HG02642 (cell line): ENCODE data around the gene TAF1D.

Source experiments
- ATAC-seq: cut with Tn5 transposase; IDR thresholded peaks from one replicate; pipeline ENCODE4 v1.9.1; 2021; ENCODE audit warnings: mild to moderate bottlenecking; ENCODE audit not compliant: unreplicated experiment, poor library complexity

TAF1D gene

GRCh38 chr11:93727985-93728791 is 13.1 kb downstream of the TAF1D start:
- no peak for ATAC-seq

GRCh38 chr11:93724089-93724488 is 17.2 kb downstream of the TAF1D start:
- no peak for ATAC-seq

GRCh38 chr11:93720522-93720921 is 20.8 kb downstream of the TAF1D start:
- ATAC-seq: no peak

DNA sequence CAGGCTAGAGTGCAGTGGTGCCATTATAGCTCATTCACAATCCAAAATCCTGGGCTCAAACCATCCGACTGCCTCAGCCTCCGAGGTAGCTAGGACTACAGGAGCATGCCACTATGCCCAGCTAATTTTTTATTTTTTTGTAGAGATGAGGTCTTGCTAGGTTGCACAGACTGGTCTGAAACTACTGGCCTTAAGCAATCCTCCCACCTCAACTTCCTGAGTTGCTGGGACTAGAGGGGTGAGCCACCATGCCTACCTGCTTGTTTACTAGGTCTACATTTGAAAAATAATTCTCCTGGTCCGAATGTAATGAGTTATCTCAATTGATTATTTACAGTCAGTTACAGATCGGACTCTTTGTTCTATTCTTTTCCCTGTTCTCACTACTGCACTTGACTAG is 22.0 kb downstream of the TAF1D start:
- ATAC-seq: no peak

DNA sequence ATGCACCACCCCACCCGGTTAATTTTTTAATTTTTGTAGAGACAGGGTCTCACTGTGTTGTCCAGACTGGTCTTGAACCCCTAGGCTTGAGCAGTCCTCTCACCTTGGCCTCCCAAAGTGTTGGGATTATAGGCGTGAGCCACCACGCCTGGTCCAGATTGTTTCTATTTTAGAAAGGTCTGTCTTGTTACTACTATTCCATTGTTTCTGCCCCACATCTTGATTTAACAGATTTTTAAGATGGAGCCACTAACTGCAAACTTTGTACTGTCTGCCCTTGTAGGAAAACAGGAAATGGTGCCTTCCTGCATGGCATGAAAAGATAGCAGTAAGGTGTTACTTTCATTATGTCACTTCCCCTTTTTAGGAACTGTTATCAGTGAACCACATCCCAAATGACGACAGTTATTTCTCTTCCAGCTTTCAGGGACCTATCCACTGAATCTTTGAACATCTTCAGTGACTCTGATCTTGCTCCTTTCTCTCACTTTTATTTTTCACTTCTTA is 23.2 kb downstream of the TAF1D start:
- ATAC-seq: peak; percentile 77

GRCh38 chr11:93717501-93717900 is 23.8 kb downstream of the TAF1D start:
- no peak for ATAC-seq

DNA sequence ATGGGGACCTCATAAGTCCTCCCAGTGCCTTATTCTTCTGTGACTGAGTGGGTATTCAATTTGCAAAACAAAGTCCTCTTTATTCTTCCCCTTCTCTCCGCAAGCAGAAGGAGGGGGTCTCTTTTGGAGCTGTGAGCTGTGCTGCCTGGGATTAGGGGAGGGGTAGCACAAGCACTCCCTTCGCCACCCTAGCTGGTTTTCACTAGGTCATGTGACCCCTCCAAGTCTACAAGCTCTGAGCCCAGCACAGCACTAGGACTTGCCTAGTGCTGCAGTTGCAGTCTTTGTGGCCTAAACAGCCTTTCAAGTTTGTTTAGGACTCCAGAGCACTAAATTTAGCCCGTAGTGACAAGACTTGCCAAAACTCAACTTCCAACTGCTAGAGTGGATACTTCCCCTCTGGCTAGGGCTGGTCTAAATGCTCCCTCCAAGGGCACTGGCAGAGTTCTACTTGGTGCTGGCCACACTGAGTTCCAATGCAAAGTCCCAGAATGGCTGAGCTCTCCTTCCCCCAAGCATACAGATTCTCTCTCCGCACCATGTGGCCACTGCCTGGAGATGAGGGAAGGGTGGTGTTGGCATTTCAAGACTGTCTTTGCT is 25.4 kb downstream of the TAF1D start:
- no peak for ATAC-seq

- ATAC-seq: no peak
Observed at GRCh38 chr11:93712678-93713077, 28.6 kb downstream of the TAF1D start.

GRCh38 chr11:93710239-93710638 is 31.1 kb downstream of the TAF1D start:
- no peak for ATAC-seq

- ATAC-seq: no peak
Observed at GRCh38 chr11:93704237-93704636, 37.1 kb downstream of the TAF1D start.

GRCh38 chr11:93700830-93701229 is 40.5 kb downstream of the TAF1D start:
- ATAC-seq: no peak

DNA sequence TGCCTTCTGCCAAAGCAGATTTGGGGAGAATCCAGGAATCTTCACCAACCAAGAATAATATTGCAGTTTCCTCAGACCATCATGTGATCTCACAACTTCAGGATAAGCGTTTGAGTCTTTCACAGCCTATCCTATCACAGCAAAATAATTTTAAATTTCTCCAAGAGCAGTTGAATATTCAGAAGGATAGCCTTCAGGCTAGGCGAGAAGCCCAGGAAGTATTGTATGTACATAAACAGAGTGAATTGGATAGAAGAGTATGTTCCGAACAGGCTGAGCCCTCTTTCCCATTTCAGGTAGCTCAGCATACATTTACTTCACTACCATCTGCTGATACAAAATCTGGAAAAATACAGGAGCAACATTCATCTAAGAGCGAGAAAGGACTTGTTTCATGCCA is 43.7 kb downstream of the TAF1D start:
- no peak for ATAC-seq

DNA sequence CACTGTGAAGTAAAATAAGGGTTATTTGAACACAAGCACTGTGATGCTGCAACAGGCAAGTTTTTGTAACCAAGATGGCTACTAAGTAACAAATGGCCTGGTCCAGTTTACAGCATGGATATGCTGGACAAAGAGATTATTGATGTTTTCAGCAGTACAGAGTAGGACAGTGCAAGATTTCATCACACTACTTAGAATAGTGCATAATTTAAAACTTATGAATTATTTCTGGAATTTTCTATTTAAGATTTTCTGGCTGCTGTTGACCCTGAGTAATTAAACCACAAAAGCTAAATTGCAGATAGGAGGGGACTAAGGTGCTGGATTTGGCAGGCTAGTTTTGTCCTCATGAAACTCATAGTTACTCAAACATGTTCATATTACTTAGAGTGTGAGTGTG is 46.7 kb downstream of the TAF1D start:
- no peak for ATAC-seq

DNA sequence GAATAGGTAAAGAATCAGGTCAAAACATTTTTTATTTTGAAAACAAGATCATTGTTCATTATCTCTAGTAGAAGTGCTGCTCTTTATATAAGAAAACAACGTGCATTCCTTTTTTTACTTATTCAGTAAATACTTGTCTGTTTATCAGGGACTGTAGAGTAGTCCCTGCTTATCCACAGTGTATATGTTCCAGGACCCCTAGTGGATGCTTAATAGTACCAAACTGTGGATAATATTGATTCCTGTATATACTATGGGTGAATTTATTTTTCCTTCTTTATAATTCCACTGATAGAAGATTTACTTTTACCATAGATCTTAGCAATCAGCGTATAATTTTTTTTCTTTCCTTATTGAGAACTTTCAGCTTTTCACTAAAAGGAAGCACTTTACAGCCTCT is 47.2 kb downstream of the TAF1D start:
- ATAC-seq: no peak

- peak; percentile 69 for ATAC-seq
Observed at GRCh38 chr11:93689240-93689639, 52.1 kb downstream of the TAF1D start.

GRCh38 chr11:93686812-93687211 is 54.5 kb downstream of the TAF1D start:
- no peak for ATAC-seq

DNA sequence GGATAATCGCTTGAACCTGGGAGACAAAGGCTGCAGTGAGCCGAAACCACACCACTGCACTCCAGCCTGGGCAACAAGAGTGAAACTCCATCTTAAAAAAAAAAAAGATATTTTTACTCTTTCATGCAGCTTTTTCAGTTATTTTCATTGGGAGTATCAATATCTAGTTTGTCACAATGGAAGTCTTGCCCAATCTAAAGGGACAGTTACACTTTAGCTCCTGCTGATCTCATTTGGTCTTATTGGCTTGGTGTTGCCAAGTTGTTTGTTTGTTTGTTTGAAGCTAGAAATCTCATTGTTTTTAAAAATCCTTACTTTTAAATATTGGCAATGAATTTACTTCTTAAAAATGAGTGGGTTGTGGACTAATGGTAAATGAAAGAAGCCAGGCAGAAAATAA is 55.1 kb downstream of the TAF1D start:
- no peak for ATAC-seq
